ENCODE measurements around the gene ALDH1B1. TPM values are rescaled to one million over a fixed set of nuclear protein-coding genes. Genes with fewer than 3 reads are reported as not detected.

Gene ALDH1B1
- total RNA-seq, 1 experiment from 2014 or later: 29.0 TPM

- CTCF ChIA-PET: no interaction called here
These were observed 24.8 kb downstream of the ALDH1B1 start for GRCh38 chr9:38417003-38417945.

GRCh38 chr9:38418366-38418765 lies 25.9 kb downstream of the ALDH1B1 start:
- H3K27ac ChIP-seq (ENCODE audit: low read length): no peak overlapping the region
- H3K9me2 ChIP-seq (replicated peaks; ENCODE audit: low read length): no peaks in the 10 kb centered on the region
- no peaks in the 10 kb centered on the region for H3K79me2 ChIP-seq (ENCODE audit: low read length)
- H3K4me1 ChIP-seq (ENCODE audit: insufficient read depth, low read length): no peaks in the 10 kb centered on the region
- H3K27me3 ChIP-seq (ENCODE audit: low read length): peaks cover 2% of the 10 kb centered on the region
- no peak overlapping the region for H3K9ac ChIP-seq (ENCODE audit: low read length)
- H2AFZ ChIP-seq (ENCODE audit: low read length): no peak overlapping the region
- ChIA-PET POLR2A (ENCODE audit: unreplicated experiment) (no interaction called here), CTCF (no interaction called here)
- no peaks in the 10 kb centered on the region for H4K20me1 ChIP-seq (ENCODE audit: low read length)
- no peaks in the 10 kb centered on the region for H3F3A ChIP-seq (ENCODE audit: low read length, unreplicated experiment)
- no peak overlapping the region for H3K4me3 ChIP-seq (ENCODE audit: low read length)
- DNase-seq (no peak), ATAC-seq (no peak)
- intact Hi-C loops (cut with micrococcal nuclease): no loop called here
- H3K9me3 ChIP-seq (ENCODE audit: low read length): no peaks in the 10 kb centered on the region
- no peaks in the 10 kb centered on the region for H3K36me3 ChIP-seq (ENCODE audit: low read depth, low read length)
- BruUV-seq (replicated peaks): no TSS peak
- TF ChIP-seq EZH2 (IDR thresholded peaks at IDR 0.05; ENCODE audit: low read length, unreplicated experiment) (no peak), CTCF (conservative IDR thresholded peaks at IDR 0.05; ENCODE audit: low read depth, low read length) (no peak), EZH2phosphoT487 (IDR thresholded peaks at IDR 0.05; ENCODE audit: borderline replicate concordance, low read length) (no peak)
- H3K4me2 ChIP-seq (ENCODE audit: low read length): no peak overlapping the region

More at GRCh38 chr9:38417003-38417945, 24.8 kb downstream of the ALDH1B1 start:
- Histone ChIP-seq H3K27ac (ENCODE audit: low read length) (no peak overlapping the region), H3K4me2 (ENCODE audit: low read length) (no peak overlapping the region), H3K36me3 (ENCODE audit: low read depth, low read length) (no peaks in the 10 kb centered on the region), H4K20me1 (ENCODE audit: low read length) (no peaks in the 10 kb centered on the region), H3K9ac (ENCODE audit: low read length) (no peak overlapping the region), H2AFZ (ENCODE audit: low read length) (no peak overlapping the region), H3K9me3 (ENCODE audit: low read length) (no peaks in the 10 kb centered on the region), H3K27me3 (ENCODE audit: low read length) (0 out of 2 replicates have a peak, but pooled peaks cover under 1% of the 10 kb centered on the region), H3F3A (ENCODE audit: low read length, unreplicated experiment) (no peaks in the 10 kb centered on the region), H3K4me3 (ENCODE audit: low read length) (no peak overlapping the region), H3K79me2 (ENCODE audit: low read length) (no peaks in the 10 kb centered on the region), H3K9me2 (replicated peaks; ENCODE audit: low read length) (no peaks in the 10 kb centered on the region), H3K4me1 (ENCODE audit: insufficient read depth, low read length) (no peaks in the 10 kb centered on the region)
- intact Hi-C loops (cut with micrococcal nuclease): no loop called here
- POLR2A ChIA-PET (ENCODE audit: unreplicated experiment): no interaction called here
- TF ChIP-seq EZH2 (IDR thresholded peaks at IDR 0.05; ENCODE audit: low read length, unreplicated experiment) (no peak), EZH2phosphoT487 (IDR thresholded peaks at IDR 0.05; ENCODE audit: borderline replicate concordance, low read length) (no peak), CTCF (conservative IDR thresholded peaks at IDR 0.05; ENCODE audit: low read depth, low read length) (peak; percentile 67)
- DNase-seq (peak; percentile 53), ATAC-seq (no peak; the same call in 1 of the 2 replicates)
- no TSS peak for BruUV-seq (replicated peaks)

- no TSS peak for BruUV-seq (replicated peaks)
- Histone ChIP-seq H4K20me1 (ENCODE audit: low read length) (no peaks in the 10 kb centered on the region), H3K9ac (ENCODE audit: low read length) (no peak overlapping the region), H3K9me2 (replicated peaks; ENCODE audit: low read length) (no peaks in the 10 kb centered on the region), H3K9me3 (ENCODE audit: low read length) (no peaks in the 10 kb centered on the region), H3K4me1 (ENCODE audit: insufficient read depth, low read length) (no peaks in the 10 kb centered on the region), H3K27me3 (ENCODE audit: low read length) (peaks cover 7% of the 10 kb centered on the region), H3K4me3 (ENCODE audit: low read length) (no peak overlapping the region), H3K36me3 (ENCODE audit: low read depth, low read length) (no peaks in the 10 kb centered on the region), H2AFZ (ENCODE audit: low read length) (no peak overlapping the region), H3F3A (ENCODE audit: low read length, unreplicated experiment) (no peaks in the 10 kb centered on the region), H3K4me2 (ENCODE audit: low read length) (no peak overlapping the region), H3K79me2 (ENCODE audit: low read length) (no peaks in the 10 kb centered on the region), H3K27ac (ENCODE audit: low read length) (no peak overlapping the region)
- DNase-seq (no peak), ATAC-seq (no peak)
- POLR2A ChIA-PET (ENCODE audit: unreplicated experiment): no interaction called here
- CTCF ChIA-PET: no interaction called here
- intact Hi-C loops (cut with micrococcal nuclease): no loop called here
- TF ChIP-seq EZH2 (IDR thresholded peaks at IDR 0.05; ENCODE audit: low read length, unreplicated experiment) (no peak), CTCF (conservative IDR thresholded peaks at IDR 0.05; ENCODE audit: low read depth, low read length) (no peak), EZH2phosphoT487 (IDR thresholded peaks at IDR 0.05; ENCODE audit: borderline replicate concordance, low read length) (no peak)
These were observed 26.7 kb downstream of the ALDH1B1 start for GRCh38 chr9:38419181-38419580.

Data from PC-3 (cell line).